ENCODE measurements around the gene FIBP.

DNA sequence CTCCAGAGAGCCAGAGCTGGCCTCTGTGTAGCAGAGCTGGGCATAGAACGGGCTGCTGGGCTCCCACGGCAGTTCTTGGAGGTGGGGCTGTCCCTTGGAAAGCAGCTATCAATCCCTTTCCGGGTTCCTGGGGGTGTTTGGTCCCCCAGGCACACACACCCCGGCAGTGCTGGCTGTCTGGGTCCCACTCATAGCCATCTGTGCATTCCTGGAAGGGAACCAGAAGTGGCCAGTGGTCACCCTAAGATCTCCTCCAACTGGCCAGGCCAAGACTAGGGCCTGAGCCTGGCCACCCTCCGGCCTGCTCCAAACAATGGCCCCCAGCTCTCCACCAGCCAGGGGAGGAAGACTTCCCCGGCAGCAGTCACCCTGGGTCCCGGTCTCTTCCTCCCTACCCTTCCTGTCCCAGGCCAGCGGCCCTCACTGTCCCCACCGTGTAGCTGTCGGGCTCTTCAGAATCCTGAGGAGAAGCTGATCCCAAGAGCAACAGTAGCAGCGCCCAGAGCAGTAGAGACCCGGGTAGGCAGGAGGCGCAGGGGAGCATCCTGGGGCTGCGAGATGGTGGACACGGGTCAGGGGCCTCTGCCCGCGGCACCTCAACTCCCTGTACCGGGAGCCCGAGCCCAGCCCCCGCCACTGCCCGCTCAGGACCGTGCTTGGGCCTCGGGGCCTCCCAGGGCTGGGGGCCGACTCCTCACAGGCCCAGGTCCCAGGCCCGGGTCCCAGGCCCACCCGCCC, 16.3 kb downstream of the FIBP start:
- no peak for TF ChIP-seq EZH2 (IDR thresholded peaks at IDR 0.05; ENCODE audit: low read depth)
- TF ChIP-seq, protein P1, sequence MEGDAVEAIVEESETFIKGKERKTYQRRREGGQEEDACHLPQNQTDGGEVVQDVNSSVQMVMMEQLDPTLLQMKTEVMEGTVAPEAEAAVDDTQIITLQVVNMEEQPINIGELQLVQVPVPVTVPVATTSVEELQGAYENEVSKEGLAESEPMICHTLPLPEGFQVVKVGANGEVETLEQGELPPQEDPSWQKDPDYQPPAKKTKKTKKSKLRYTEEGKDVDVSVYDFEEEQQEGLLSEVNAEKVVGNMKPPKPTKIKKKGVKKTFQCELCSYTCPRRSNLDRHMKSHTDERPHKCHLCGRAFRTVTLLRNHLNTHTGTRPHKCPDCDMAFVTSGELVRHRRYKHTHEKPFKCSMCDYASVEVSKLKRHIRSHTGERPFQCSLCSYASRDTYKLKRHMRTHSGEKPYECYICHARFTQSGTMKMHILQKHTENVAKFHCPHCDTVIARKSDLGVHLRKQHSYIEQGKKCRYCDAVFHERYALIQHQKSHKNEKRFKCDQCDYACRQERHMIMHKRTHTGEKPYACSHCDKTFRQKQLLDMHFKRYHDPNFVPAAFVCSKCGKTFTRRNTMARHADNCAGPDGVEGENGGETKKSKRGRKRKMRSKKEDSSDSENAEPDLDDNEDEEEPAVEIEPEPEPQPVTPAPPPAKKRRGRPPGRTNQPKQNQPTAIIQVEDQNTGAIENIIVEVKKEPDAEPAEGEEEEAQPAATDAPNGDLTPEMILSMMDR (conservative IDR thresholded peaks at IDR 0.05) = no peak

All from PC-9 (cell line).